Fibroblast of villous mesenchyme (primary cell): ENCODE data around the gene CA12. TPM values are rescaled to one million over a fixed set of nuclear protein-coding genes. Genes with fewer than 3 reads are reported as not detected.
A peak's percentile ranks its signal among the peaks of the same experiment; 100 is the strongest.

ENCODE experiments used
- DNase-seq: peaks from one replicate; pipeline ENCODE4 v3.0.0-alpha.2; 2010; ENCODE audit warnings: low read depth
- H3K4me3 ChIP-seq: 2 replicates; pipeline ENCODE4 v1.5.1; 2011; ENCODE audit warnings: low read depth, mild to moderate bottlenecking, low read length
- CTCF ChIP-seq: IDR thresholded peaks from 2 replicates; pipeline ENCODE4 v1.5.1; 2012; ENCODE audit warnings: low read depth, mild to moderate bottlenecking, low read length; ENCODE audit not compliant: insufficient read depth
- total RNA-seq: library from RNA; depleted of rRNA; stranded (reverse); fragments of >200 nt; gene quantifications from 2 replicates; pipeline ENCODE4 v1.2.3, GENCODE V29; 2012

The CA12 gene
- total RNA-seq, 1 donor: 15.1 TPM

- TF ChIP-seq CTCF: no peak
- H3K4me3 ChIP-seq: no peak overlapping the region
- DNase-seq: peak; percentile 75
These were observed 90.1 kb downstream of the CA12 start for GRCh38 chr15:63291507-63291906.

- no peak overlapping the region for H3K4me3 ChIP-seq
- peak; percentile 69 for TF ChIP-seq CTCF
- DNase-seq: peak; percentile 63
These were observed 92.8 kb downstream of the CA12 start for GRCh38 chr15:63288778-63289378.

- DNase-seq: no peak
- no peak overlapping the region for H3K4me3 ChIP-seq
- no peak for TF ChIP-seq CTCF
These were observed 93.3 kb downstream of the CA12 start for GRCh38 chr15:63288342-63288741.

- no peak for DNase-seq
- no peak for TF ChIP-seq CTCF
- H3K4me3 ChIP-seq: no peak overlapping the region
These were observed 94.5 kb downstream of the CA12 start for GRCh38 chr15:63287109-63287508.

GRCh38 chr15:63284335-63284734 is 97.3 kb downstream of the CA12 start:
- DNase-seq: no peak
- no peak for TF ChIP-seq CTCF
- H3K4me3 ChIP-seq: no peak overlapping the region

- no peak overlapping the region for H3K4me3 ChIP-seq
- TF ChIP-seq CTCF: no peak
- no peak for DNase-seq
These were observed 98.5 kb downstream of the CA12 start for GRCh38 chr15:63283126-63283525.

- no peak for DNase-seq
- peak overlapping the region; percentile 80 for H3K4me3 ChIP-seq
- TF ChIP-seq CTCF: no peak
These were observed 103.7 kb downstream of the CA12 start for GRCh38 chr15:63277893-63278456.
